Activated CD4-positive, alpha-beta T cell treated with anti-CD3 and anti-CD28 coated beads, Interleukin-10, Interleukin-2, amounts not matched to agents 100 ng/mL and 50 ng/mL, durations not matched to agents 16 hours and 8 hours (primary cell): ENCODE results near the gene TSPYL2.
A peak's percentile ranks its signal among the peaks of the same experiment; 100 is the strongest.

ENCODE experiments used
- DNase-seq: peaks from one replicate; pipeline ENCODE4 v3.0.0-alpha.2; 2020

Gene TSPYL2

GRCh38 chrX:53080628-53081580, 1.3 kb upstream of the TSPYL2 start:
- no peak for DNase-seq

DNA sequence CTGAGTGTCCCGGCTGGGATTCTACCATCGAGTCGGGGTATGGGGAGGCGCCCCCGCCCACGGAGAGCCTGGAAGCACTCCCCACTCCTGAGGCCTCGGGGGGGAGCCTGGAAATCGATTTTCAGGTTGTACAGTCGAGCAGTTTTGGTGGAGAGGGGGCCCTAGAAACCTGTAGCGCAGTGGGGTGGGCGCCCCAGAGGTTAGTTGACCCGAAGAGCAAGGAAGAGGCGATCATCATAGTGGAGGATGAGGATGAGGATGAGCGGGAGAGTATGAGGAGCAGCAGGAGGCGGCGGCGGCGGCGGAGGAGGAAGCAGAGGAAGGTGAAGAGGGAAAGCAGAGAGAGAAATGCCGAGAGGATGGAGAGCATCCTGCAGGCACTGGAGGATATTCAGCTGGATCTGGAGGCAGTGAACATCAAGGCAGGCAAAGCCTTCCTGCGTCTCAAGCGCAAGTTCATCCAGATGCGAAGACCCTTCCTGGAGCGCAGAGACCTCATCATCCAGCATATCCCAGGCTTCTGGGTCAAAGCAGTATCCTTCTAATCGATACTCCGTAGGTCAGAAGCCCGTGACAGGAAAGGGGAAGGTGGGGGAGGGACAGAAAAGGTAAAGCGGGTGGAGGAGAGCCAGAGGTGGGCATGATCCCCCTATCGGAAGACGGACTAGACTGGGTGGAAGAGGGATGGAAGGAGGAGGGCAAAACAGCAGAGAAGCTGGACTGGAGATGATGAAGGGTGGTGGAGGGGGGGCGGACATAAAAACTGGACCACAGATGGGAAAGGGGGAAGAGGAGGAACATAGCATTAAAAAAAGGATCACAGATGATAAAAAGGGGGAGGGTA, 828 bp downstream of the TSPYL2 start:
- no peak for DNase-seq

- DNase-seq, result no peak
Observed at GRCh38 chrX:53084043-53084570, 1.9 kb downstream of the TSPYL2 start.

DNA sequence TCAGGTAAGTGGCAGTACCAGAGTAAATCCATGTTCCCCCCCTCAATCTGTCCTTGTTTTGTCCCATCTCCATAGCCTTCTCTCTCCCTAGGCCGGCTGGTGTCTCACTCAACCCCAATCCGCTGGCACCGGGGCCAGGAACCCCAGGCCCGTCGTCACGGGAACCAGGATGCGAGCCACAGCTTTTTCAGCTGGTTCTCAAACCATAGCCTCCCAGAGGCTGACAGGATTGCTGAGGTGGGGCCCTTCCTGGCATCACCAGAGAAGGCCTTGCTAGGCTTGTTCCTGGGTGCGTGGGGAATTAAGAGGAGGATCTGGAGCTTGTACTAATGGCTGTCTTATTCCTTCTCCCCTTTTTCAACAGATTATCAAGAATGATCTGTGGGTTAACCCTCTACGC, 2.7 kb downstream of the TSPYL2 start:
- no peak for DNase-seq

GRCh38 chrX:53085661-53086229, 3.6 kb downstream of the TSPYL2 start:
- no peak for DNase-seq

DNA sequence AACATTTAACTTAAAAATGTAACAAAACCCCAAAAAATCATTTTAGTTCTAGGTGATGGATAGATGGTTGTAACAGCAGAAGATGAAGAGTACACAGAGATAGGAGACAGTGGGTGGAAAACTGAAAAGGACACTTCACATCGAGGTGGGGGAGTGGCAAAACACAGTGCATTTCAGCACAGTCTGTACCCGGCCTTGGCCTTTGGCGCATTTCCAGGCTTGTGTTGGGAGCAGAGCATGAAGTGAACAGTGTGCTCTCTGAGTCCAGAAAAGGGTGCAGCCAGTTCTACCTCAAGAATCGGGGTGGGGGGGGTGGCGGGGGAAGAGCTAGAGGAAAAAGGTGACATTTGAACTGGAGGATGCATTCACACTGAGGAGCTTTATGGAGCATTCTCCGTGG, 4.3 kb downstream of the TSPYL2 start:
- no peak for DNase-seq

DNA sequence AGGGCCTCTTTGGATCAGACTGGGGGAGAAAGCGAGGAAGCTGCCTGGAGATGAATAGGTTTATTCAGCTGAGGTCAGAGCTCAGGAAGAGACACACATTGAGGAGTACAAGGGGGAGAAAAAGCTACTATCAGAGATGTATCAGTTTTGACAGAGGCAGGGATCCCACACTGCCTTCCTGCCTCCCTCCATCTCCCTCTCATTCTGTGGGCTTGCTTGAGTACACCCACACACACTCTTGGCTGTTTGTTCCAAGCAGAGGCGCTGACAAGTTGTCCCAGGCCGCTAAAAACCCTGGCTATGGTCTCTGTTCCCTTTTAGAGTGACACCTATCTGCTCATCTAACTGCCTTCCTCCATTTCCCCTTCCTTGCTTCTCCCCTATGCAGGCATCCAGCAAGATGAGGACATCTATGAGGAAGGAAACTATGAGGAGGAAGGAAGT, 5.2 kb downstream of the TSPYL2 start:
- DNase-seq, result no peak

GRCh38 chrX:53088136-53088974, 6.2 kb downstream of the TSPYL2 start:
- DNase-seq, result peak; percentile 82

GRCh38 chrX:53089224-53089842, 7.2 kb downstream of the TSPYL2 start:
- DNase-seq, result peak; percentile 65

DNA sequence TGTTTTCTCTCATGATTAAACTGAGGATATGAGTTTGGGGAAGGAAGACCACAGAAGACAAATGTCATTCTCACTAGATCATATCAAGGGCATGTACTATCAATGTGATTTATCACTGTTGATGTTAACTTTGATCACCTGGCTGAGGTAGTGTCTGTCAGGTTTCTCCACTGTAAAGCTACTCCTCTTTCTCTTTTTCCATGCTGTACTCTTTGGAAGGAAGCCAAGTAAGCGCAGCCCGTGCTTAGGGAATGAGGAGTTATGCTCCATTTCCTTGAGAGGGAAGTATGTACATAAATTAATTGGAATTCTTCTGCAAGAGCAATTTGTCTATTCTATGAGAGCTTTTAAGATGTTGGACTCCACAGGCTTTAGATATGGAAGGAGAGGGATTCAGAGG, 7.8 kb downstream of the TSPYL2 start:
- DNase-seq, result no peak

DNA sequence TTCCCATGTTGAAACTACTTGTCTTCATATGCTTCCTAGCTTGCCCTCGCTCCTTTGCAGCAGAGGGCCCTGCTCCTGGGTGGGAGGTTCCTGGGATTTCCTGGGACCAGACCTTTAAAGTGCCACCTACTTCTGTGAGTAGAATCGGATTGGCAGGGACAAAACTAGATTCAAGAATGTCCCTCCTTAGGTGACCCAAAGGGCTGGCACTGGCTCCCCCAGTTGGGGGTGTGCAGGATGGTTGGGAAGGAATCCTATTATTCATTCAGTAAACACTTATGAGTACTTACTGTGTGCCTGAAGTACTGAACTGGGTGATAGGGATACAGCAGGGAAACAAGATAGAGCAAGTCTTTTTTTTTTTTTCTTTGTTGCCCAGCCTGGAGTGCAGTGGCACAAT, 9.2 kb downstream of the TSPYL2 start:
- no peak for DNase-seq

DNA sequence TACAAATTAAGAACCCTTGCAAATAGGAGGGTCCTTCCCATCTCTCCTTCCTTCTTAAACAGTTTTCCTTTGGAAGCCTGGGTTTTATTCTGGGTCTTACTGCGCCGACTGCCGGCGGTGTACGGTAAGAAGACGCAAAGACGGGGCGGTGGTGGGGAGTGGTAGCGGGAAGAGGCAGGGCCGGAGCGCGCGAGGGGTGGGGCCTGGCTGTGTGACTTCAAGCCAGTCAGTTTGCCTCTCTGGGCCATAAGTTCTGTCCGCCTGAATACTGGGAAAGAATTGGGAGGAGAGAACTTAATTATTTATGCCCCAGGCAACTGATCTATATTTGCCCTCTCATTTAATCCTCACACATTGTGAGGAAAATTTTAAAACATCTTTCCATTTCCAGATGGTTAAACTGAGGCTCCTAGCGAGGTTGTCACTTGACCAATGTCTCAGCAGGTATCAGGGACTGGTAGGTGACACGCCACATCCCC, 11.0 kb downstream of the TSPYL2 start:
- peak; percentile 81 for DNase-seq

- DNase-seq, result peak; percentile 92
Observed at GRCh38 chrX:53093748-53094581, 11.8 kb downstream of the TSPYL2 start, which contains the start of gene KANTR. KANTR (plus strand) TSS chrX:53094142; CDS start chrX:53124273, 30,131 bp downstream.

DNA sequence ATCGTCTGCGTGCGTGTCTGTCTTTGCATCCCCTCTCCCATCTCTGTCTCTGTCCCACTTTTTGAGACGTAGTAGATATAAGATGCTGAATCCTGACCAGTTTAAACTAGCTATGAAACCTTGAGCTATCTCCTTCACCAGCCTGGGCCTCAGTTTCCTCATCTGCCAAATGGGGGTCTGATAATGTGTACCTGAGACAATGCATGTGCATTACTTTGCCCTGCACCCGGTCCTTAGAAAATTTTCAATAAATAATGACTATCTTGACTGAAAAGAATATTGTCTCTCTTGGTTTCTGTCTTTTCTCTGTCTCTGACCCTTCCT, 12.4 kb downstream of the TSPYL2 start:
- no peak for DNase-seq

- no peak for DNase-seq
Observed at GRCh38 chrX:53095796-53096195, 13.6 kb downstream of the TSPYL2 start.

DNA sequence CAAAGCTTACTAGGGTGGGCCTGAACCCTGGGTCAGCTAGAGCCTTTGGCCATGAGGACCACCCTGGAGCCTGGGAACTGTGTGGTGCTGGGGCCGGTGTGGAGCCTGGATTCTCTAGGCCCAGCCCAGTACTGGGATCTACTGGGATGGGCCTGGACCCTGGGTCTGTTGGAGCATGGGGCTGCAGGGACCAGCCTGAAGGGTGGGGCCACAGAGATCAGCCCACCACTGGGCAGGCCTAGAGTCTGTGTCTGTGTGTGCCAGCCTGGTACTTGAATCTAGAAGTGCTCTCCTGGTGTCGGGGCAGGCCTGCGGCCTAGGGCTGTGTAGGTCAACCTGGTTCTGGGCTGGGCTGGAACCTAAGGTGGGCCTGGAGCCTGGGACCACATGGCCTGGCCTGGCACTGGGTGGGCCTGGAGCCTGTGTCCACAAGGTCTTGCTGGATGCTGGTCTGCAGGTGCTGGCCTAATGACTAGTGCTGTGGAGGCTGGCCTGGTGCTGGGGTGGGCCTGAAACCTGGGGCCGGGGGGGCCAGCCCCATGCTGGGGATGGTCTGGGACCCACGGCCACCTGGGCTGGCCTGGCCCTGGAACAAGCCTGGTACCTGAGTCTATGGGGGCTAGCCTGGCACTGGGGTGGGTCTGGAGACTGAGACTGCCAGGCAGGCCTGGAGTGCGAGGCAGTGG, 32.8 kb downstream of the TSPYL2 start:
- no peak for DNase-seq

GRCh38 chrX:53115550-53115874, 33.3 kb downstream of the TSPYL2 start:
- no peak for DNase-seq

DNA sequence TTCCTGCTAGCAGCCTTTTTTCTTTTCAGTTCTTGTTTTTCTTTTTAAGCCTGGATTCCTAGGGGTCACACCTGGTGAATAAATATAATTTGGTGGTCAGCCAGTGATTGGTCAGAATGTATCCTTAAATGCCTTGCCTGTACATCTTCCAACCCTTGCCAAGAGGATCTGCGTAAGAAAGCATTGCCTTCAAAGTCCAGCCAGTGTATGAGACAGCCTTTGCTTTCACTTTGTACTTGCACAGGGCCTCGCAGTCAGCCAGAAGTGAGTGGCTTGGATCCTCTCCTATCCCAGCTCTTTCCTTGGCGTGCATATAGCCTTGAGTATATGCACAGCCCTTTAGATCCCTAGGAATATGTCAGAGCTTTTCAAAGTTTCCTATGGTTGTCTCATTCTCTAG, 33.9 kb downstream of the TSPYL2 start:
- no peak for DNase-seq

GRCh38 chrX:53122013-53122412, 39.8 kb downstream of the TSPYL2 start:
- no peak for DNase-seq

- DNase-seq, result no peak
Observed at GRCh38 chrX:53125506-53125905, 43.3 kb downstream of the TSPYL2 start.
